HG03469 (cell line): ENCODE data around the gene COL18A1.

Experiments used
- ATAC-seq: cut with Tn5 transposase; IDR thresholded peaks from one replicate; pipeline ENCODE4 v1.9.1; 2021; ENCODE audit warnings: mild to moderate bottlenecking, moderate library complexity, moderate number of reproducible peaks; ENCODE audit not compliant: unreplicated experiment

COL18A1 gene

DNA sequence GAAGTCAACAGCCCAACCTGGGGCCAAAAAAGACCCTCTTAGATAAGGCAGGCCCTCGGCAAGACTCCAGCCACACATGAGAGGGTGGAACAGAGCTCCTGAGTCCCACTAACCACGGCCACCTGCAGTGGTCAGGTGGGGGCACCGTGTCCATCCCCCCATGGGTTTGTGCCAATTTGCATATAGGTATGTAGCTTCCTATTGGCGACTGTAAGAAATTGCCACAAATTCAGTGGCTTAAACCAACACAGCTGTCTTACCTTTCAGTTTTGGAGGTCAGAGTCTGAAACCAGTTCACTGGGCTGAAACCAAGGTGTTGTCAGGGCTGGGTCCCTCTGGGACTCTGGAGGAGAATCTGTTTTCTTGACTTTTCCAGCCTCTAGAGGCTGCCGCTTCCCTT is 59.3 kb downstream of the COL18A1 start:
- ATAC-seq, result no peak

DNA sequence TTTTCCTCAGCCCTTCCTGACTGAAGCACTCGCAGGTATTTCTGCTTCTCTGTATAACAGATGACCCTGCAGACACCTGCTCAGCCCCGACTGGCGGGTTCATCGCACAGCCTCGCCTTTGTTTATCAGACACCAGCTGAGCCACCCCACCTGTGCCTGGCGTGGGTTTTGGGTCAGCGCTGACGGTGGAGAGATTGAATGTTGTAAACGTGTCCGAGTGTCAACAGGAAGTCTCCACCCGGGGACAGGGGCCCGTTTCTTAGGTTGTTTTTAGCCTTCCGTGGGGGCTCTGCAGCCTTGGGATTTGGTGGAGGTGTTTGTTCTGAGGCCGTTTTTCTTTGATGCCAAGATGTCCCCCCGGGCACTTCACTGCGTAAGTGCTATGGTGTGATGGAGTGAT is 60.1 kb downstream of the COL18A1 start:
- ATAC-seq, result no peak

GRCh38 chr21:45465611-45466329 is 60.8 kb downstream of the COL18A1 start:
- no peak for ATAC-seq

DNA sequence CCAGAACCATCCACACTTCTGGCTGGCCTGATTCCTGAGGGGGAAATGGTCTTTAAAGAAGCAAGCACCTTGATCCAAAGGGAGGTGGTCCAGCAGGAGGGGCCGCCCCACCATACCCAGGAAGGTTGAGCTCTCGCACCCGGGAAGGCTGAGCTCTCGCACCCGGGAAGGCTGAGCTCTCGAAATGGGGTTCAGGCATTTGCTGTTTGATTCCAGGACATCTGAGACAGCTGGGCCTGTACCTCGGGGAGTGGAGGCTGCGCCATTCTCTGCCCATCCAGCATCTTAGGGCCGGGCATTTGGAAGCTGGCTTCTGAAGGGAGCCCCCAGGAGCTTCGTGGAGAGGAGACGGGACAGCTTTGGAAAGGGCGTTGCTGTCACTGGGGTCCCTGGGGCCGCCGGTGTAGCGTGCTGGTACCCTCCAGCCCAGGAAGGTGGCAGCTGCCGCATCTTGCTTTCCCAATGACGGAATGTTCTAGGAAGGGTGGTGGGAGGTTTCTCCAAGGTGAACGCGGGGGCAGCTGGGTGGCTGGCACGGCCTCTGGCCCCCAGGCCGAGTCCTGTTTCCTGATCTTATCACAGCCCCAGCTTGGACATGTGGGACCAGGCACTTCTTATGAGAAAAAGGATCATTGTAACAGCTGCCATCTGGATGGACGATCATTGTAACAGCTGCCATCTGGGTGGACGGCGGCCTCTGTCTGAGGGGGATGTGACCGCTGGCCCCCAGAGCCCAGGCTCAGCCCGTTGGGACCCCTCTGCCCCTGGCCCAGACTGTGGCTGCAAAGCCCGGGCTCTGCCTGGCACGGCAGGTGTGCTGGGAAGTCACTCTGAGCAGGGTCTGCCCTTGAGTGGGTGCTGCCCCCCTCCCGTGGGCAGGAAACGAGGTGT is 61.6 kb downstream of the COL18A1 start:
- ATAC-seq, result no peak

GRCh38 chr21:45467221-45467779 is 62.3 kb downstream of the COL18A1 start:
- no peak for ATAC-seq

GRCh38 chr21:45468051-45468970 is 63.3 kb downstream of the COL18A1 start:
- no peak for ATAC-seq

GRCh38 chr21:45468971-45469272 is 64.0 kb downstream of the COL18A1 start:
- no peak for ATAC-seq

DNA sequence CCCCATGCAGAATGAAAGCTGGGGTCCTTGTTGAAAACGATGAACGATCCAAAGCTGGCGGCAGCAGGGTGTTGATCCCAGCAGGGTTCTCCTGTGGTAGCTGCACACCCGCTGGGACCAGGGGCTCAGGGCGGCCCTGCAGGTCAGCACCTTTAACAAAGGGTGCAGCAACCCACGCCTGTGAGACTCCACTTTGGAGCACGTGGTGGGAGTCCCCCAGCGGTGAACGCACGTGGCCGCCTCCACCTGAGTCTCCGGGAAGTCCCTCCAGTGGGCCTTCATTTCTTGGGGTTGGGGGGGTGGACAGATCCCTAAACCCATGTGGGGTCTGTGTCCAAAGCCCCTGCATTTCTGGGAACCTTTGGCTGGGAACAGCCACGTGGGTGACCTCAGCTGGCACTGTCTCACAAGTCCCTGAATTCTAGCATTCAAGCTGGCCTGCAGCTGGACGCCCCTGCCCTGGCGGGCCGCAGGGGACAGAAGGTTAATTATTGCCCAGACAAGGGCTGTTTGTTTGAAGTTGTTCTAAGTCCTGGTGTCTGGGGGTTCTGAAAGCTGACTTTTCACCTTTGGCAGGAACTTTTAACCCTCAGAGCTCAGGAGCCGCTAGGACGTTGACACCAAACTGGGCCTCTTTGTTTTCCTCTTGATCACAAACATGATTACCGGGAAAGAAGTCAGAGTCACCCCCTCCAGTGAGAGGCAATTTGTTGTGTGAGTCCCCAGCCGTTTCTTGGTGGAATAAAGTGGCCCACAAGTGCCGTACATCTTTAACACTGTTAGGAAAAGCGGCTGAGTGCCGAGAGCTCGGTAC is 64.5 kb downstream of the COL18A1 start:
- ATAC-seq, result no peak

- ATAC-seq, result no peak
Observed at GRCh38 chr21:45470087-45470515, 65.1 kb downstream of the COL18A1 start.

DNA sequence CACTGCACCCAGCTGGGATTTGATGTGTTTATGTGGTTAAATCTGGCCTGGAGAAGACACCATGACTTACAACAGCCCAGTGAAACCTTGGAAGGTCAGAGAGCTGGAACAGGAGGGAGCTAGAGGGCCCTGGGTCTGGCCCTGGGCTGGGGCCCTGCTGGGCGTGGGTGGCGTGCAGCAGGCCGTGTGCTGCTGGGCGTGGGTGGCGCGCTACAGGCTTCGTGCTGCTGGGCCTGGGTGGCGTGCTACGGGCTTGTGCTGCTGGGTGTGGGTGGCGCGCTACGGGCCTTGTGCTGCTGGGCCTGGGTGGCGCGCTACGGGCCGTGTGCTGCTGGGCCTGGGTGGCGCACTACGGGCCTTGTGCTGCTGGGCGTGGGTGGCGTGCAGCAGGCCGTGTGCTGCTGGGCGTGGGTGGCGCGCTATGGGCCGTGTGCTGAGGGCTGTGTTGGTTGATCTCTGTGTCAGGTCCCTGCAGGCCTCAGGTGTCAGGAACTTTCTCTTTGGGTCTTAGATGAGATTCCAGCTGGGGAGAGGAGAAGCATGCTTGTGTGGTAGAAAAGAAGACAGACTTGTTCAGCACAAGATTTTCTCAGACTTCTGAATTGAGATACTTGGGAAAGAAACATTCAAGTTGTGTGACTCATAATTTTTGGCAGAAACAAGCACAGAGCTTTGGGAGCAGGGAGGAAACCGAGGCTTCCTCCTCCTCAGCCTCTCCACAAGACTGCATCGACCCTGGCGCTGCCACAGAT is 66.0 kb downstream of the COL18A1 start:
- ATAC-seq, result no peak

- no peak for ATAC-seq
Observed at GRCh38 chr21:45471525-45472221, 66.7 kb downstream of the COL18A1 start.

- ATAC-seq, result no peak
Observed at GRCh38 chr21:45472445-45473365, 67.7 kb downstream of the COL18A1 start.

DNA sequence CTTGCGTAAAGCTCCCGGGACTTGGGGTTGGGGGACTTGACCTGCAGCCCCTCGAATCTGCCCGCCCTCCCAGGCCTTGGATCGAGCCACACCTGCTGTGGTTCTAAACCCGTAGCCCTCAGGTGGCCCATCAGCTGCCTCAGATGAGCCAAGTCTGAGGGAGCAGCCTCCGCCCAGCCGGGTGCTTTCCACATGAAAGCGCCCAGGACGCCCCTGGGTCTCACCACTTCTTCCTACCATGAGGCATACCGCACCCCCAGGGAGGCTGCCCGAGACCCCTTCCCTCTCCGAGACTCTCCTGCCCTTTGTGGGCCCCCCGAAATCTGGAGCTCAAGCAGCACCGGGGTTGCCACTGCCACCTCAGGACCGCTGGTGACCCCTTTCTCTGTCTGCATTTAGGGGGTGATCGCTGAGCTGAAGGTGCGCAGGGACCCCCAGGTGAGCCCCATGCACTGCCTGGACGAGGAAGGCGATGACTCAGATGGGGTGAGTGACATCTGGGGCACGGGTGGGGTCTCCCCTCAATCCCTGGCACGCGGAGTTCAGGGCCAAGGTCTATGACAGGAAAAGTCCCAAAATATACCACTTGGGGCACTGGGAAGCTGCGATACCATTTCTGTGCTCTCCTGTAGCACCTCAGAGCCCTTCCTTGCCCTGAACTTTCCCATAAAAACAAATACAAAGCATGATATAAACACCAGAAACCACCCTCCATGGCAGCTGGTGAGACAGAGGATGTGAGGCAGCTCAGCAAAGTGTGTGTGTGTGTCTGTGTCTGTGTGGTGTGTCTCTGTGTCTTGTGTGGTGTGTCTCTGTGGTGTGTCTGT is 68.7 kb downstream of the COL18A1 start:
- no peak for ATAC-seq

- ATAC-seq, result no peak
Observed at GRCh38 chr21:45474323-45474950, 69.5 kb downstream of the COL18A1 start.

- no peak for ATAC-seq
Observed at GRCh38 chr21:45475004-45475685, 70.2 kb downstream of the COL18A1 start.
